Endothelial cell of hepatic sinusoid (primary cell): ENCODE results near the gene SMAD2.
"Not testable (repeated sequence)": the region's sequence is repeated elsewhere in the genome, so short reads cannot be mapped to it uniquely, and the experiment has no call there.

Source experiments
- in situ Hi-C: cut with HindIII; loops from 2 replicates; pipeline ENCODE4 v1.10.0; 2017; ENCODE audit warnings: low sequenced_read_pairs

The SMAD2 gene

DNA sequence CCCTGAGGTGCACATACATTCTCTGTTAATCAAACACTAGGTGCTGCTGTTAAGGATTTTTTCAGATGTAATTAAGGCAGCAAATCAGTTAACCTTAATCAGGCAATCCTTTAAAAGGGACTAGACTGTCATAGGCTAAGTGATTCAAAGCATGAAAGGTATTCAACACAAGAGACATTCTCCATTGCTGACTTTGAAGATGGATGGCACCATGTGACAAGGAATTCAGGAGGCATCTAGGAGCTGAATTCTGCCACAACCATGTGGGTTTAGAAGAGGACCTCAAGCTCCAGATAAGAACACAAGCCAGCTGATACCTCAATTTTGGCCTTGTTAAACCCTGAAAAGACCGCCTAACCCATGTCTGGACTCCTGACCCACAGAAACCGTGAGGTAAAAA, 84.0 kb downstream of the SMAD2 start:
- in situ Hi-C loops = no loop called here

GRCh38 chr18:47844828-47845498, 85.5 kb downstream of the SMAD2 start:
- in situ Hi-C loops = no loop called here

GRCh38 chr18:47842836-47843235, 87.6 kb downstream of the SMAD2 start:
- in situ Hi-C loops = no loop called here

DNA sequence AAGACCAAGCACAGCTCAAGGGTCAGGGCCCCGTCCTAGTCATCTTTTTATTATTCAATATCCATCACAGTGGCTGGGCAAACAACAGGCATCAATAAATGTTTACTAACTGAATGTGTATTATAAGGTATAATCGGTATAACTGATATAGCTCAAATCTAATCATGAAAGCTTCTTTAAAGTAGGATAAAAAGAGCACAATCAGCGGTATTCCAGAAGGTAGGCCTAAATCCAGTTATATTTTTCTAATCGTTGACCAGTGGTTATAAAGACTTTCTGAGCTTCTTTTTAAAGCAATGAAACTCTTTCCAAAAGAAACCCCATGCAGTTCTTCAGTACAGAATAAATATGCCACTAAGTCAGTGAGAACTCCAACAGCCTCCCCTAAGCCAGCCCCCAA, 92.1 kb downstream of the SMAD2 start:
- in situ Hi-C loops = no loop called here

DNA sequence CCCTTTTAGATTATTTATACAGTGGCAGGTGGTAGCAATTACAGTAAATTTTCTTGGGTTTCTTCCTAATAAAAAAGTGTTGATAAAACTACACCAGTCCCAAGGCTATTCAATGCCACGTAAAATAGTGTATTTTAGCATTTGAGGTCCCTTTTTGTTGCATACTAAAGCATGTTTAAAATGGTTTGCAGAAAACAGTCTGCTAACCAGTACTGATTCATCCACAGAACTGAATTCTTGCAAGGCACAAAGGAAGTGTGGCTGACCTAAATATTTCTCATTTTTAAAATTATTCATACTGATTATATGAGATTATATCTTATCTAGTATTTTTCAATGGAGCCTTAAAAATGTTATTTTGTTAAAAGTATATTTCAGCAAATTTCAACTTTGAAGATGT, 98.1 kb downstream of the SMAD2 start:
- in situ Hi-C loops = no loop called here

DNA sequence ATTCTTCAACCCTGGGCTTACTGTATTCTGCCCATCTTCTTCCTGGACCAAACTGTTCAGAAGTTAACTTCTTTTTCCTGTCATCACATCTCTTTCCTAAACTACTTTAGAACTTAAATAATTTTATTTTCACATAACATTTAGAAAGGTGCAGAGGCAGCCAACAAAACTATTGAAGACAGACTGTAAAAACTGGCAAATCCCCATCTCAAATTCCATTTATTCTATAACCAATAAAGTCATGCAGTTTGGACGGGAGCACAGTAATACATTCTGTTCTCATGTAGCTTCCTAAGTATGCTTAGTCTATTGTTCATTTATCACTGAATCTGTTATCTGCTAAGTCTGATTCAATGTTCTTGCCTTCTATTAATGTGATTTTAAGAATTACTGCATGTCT, 99.1 kb downstream of the SMAD2 start:
- in situ Hi-C loops = no loop called here

GRCh38 chr18:47830772-47831171, 99.7 kb downstream of the SMAD2 start:
- in situ Hi-C loops = no loop called here

DNA sequence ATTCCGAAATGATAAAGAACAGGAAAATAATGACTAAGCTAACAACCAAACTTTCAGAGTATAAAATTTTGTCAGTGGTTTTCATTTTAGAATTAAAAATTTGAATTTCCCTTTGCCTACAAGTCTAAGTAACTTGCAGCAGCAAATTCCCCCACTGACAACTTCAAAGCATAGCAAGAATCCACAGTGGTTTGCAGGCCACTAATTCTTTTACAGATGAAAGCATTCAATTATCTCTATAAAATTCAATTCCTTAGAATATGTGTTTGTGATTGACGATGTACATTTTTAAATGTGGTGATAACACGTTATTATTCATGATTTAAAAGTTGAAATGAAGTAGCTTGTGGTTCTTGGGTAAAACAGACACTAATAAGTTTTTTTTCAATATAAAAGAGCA, 100.6 kb downstream of the SMAD2 start:
- in situ Hi-C loops = no loop called here

GRCh38 chr18:47828031-47828430, 102.4 kb downstream of the SMAD2 start:
- in situ Hi-C loops = not testable (repeated sequence)

DNA sequence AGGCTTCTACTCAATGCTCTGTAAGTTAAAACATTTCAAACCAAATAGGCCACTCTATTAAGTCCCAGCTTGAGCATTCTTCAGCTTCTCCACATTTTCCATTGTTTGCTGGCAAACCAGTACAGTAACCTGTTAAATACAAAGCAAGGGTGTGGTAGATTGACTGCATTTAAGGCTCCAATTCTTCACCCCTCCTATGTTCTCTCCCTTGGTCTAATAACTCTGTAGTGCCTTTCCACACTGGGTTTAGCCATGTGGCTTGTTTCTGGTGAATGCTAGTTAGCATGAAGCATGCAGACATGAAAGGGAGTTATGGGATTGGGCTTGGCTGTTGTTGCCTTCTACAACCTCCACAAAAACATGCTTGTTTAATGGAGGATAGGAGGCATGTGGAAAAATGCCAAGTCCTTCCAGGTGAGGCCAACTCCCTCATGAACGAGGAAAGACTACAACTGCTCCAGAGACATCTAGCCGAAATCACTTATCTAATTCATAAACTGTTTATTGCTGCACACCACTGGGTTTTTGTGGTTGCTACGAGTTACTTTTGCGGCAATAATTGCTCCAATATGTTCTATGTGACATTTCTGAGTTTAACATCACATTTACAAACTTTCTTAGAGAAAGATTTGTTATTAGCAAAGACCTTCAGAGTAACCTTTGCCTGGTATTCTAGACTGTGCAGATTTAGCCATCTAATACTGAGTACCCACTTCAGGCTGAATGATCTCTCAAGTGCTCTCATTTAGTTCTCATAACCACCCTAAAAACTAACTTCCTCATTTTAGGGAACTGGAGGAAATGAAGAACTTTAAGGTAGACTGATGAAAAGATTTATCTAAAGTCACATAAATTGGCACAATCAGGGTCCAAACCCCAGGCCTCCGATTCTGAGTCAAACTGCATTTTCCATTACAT, 104.0 kb downstream of the SMAD2 start:
- in situ Hi-C loops = no loop called here

DNA sequence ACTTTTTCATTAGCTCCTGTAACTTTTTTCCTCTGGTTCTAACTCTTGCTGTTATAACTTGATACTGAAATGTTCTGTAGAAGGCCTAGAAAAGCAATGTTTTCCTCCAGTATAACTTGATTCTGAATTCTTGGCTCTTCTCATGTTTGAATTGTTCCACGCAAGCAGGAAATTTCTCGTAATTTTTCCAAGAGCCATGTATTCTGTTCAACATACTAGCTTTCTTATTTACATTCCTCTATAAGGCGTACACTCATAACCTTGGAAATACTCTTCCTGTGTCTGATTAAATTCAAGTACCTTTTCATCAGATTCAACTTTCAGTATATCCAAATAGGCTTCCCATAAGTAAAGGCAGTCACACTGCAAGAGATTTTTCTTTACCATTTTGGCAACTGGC, 109.1 kb downstream of the SMAD2 start:
- in situ Hi-C loops = no loop called here

- in situ Hi-C loops = no loop called here
These were observed 112.7 kb downstream of the SMAD2 start for GRCh38 chr18:47817795-47818077.

DNA sequence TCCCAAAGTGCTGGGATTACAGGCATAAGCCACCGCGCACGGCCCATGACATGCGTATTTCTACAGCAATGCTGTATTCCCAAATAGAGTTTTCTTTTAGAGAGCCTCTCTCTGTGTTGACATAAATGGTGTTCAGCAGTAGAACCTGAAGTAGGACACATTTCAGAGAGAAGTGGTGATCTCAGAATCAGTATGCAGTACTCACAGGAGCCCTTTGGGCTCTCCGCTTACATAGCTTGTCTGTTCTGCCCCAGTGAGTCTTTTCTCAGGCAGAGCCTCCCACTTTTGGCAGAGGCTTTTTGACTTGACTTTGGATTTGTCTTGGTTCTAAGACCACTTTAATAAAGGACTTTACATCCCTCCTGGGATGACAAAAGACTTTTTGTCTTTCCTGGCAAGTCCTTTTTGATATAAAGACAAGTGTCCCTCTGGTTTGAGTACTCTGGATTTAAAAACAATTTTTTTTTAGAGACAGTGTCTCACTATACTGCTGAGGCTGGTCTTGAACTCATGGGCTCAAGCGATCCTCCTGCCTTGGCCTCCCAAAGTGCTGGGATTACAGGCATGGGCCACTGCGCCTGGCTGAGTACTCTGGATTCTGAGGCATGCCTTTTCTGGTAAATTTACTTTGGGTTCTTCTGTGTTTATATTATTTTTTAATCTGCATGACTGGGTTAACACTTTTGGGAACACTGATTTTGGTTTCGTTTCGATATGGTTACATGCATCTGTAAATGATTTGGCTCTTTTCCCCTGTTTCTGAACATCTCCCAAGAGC, 113.3 kb downstream of the SMAD2 start:
- in situ Hi-C loops = no loop called here

DNA sequence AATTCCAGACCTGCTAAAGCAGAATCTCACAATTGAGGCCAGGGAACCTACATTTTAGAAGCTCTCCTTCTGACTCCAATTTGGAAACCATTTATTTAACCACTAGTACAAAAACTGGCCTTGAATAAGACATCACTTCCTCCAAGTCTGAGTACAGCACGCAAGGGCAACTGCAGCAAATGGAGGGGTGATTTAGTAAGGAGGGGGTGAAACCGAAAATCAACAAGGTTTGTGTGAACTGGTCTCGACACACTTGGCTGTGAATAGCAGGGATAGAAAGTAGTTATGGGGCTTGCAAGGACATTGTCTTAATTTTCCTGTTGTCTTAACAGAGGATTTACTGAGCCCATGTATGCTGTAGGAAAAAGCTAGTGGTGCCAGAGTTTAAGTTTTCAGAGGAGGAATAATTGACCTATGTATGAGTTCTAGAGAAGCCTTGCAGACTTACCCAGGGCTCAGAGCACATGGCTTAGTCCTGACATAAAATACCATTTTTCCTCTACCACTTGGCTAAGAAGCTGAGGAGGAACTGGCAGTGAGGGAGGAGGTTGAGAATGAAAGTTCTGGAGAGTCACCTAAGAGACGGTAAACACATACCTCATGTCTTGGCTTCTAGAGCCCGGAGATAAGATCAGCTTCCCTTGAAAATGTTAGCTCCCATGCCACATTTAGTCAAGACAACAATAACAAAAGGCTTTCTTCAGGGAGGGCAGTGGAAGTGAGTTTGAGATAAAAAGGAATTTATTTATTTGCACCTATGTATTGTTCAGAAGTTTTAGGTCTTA, 114.8 kb downstream of the SMAD2 start:
- in situ Hi-C loops = no loop called here

GRCh38 chr18:47809420-47809819, 121.0 kb downstream of the SMAD2 start:
- in situ Hi-C loops = no loop called here

DNA sequence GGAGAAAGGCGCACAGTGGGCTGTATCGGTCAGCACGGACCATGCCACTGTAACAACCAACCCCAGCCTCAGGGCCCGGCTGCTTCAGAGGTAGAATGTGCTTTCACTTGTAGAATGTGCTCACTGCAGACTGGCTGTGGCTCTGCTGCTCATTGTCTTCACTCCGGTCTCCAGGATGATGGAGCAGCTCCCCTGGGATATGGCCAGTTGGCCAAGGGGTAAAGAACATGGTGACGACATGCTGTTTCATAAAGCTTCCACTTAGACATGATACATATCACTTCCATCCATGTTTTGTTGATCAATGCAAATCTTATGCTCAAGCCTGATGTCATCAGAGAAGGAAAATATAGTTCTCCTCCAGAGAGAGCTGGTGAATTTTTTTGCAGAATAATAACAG, 127.7 kb downstream of the SMAD2 start:
- in situ Hi-C loops = no loop called here

DNA sequence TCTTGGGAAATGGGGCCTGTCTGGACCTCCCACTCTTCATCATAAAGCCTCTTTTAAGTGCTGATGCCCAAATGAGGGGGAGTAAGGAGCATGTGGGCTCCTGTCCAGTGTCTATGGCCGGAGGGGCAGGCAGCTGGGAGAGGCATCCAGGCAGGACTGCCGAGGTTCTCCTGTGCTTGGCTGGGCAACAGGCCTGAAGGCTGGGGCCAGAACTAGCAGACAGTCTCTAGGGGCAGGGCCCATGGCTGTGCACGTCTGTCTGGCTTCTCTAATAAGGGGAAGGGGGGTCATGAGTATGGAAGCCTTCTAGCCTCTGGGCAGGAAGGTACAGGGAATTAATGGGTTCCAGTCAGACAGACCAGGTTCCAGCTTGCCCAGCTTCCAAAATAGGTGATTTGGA, 128.6 kb downstream of the SMAD2 start:
- in situ Hi-C loops = no loop called here

DNA sequence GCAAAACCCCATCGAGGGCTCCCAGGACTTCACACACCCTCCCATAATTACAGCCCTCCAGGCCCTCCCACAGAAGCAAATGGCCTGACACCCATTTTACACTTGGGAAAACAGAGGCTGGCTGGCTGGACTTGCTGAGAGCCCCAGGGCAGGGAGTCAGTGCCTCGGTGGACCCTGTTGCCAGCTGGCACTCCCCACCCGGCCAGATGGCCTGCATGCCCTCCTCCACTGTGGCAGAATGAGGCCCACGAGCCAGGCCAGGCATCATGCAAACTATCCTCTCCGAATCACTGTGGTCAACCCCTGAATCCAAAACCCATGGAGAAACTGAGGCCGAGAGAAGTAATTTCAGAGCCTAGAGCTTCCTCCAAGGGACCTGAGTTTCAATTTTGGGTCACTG, 129.7 kb downstream of the SMAD2 start:
- in situ Hi-C loops = no loop called here

- in situ Hi-C loops = no loop called here
These were observed 130.2 kb downstream of the SMAD2 start for GRCh38 chr18:47800248-47800647.

GRCh38 chr18:47799376-47799775, 131.1 kb downstream of the SMAD2 start:
- in situ Hi-C loops = no loop called here

GRCh38 chr18:47798366-47798765, 132.1 kb downstream of the SMAD2 start:
- in situ Hi-C loops = no loop called here
